HG03571 (cell line): ENCODE data around the gene MRPS27.

Experiments used
- ATAC-seq: cut with Tn5 transposase; IDR thresholded peaks from one replicate; pipeline ENCODE4 v1.9.1; 2021; ENCODE audit not compliant: unreplicated experiment

The MRPS27 gene

DNA sequence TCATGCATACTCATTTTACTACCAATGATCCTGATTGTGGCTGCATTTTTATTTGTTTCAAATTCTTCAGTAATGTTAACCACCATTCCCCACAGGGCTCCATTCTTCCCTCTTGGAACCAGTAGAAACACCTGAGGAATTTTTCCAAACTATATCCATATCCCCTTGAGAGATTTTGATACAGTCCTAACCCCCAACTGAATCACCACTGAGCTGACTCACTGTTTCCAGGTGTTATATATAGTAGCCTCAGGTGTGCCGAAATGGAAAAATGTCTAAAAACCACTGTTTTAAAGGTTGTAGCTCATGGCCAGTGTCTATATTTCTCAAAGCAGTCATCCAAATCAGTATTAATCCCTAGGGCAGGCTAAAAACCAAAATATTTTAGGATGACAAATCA is 85.2 kb downstream of the MRPS27 start:
- ATAC-seq = no peak

DNA sequence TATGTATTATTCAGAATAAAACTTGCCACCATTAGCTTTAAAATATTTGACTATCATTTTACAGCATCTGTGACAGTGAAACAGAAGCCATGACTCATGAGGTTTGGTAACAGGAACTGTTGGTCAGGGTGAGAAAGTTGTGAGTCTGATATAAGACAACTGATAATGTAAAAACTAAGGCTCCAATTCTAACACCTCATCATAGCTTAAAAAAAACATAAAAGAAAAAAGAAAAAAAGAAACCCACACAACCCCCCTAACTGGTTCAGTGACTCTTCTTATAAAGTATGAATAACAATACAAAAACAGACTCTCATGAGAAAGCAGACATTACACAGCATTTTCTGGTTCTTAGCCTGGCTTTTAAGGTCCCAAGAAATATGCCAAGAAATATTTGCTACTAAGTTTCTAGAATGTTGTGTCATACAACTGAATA is 85.8 kb downstream of the MRPS27 start:
- ATAC-seq = peak; percentile 85

DNA sequence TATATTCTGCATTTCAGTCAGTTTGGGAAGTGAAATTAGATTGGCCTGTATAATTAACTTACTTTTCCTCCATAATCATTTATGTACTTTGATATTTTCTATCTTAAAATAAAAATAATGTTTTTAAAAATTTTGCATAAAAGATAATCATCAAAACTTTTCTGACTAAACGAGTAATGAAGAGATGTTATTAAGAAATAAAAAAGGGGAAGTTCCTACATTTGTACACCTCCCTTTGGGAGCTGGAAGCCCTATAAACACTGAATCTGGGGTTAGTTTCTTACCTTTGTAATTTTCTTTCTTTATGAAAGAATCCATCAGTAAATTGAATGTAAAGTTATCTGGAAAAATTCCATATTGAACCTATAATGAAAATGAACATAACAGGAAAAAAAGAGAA is 86.2 kb downstream of the MRPS27 start:
- ATAC-seq = no peak

DNA sequence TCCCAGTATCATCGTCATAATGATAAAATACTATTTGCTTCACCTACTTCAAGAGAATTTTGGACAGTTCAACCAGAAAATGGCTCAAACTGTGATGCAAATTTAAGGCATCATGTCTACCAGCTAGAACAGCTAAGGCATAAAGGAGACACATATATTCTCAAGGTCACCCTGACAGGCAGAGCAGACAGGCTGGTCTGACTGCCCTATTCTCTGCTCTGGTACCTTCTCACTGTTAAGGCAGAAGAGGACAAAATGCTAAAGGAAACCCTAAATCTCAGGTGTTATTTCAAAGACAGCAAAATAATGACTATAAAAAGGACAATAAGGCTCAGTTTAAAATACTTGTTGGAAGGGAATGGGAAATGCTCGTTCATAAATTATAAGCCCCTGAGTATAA is 87.2 kb downstream of the MRPS27 start:
- no peak for ATAC-seq

DNA sequence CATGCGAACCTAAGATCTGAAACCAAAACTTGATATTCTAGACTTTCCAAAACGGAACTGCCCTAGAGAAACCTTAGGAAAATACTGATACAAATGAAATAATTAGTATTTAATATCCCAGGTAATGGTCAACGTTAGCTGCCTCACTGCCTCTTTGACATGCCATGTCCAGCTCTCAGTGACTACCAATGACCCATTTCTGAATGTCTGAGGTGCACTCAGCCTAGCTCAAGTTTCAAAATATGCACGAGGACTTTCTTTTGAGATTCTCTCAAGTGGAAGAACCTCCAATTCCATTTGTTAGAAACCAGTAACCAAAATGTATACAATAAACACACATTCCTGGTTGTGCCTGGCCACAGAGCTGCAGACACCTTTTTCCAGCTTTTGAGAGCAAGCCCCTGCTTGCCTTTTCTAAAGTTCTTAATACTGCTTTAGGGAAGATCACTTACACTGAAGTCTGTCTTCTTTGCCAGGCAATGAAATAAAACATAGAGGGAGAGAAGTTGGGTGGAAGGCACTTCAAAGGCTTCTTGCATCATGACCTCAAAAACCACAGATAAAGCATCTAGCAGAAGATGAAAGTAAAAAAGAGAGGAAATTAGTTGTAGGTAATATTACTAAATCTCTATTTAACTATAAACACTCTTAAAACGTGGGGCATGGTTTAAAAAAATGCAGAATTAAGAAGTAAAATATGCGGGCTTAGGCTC is 87.9 kb downstream of the MRPS27 start:
- no peak for ATAC-seq

DNA sequence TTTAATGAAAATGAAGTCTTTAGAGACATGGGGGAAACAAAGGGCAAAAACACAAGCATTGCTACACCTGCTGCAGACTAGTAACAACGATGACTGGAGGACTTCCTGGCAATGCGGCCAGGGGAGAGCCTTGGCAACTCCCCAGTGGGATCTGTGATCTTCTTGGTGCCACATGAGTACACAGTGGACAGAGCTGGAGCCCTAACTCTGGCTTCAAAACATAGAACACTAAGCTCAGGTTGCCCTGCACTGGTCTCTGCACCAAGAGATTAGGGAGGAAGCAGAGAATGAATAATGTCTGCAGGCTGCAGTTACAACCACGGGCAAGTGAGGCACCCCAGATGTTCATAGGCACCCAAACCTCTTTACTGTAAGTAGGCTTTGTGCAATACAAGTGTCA is 91.1 kb downstream of the MRPS27 start:
- no peak for ATAC-seq

DNA sequence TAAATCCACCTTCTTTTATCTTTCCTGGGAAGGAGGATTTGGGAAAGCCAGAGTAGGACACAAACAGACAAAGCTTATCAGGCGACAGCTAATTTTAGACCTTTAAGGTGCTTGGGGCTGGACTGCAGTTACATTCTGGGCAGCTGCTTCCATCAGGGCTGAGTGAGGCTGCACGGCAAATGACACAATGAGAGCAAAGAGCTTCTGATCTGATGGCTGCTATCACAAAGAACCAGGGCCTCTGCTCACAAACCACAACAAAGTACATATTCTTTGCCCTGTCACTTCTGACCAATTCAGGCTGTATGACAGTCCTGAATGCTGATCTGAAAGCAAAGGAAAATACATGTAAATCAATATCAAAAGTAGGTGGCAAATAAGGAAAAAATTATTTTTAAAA is 93.1 kb downstream of the MRPS27 start:
- no peak for ATAC-seq

DNA sequence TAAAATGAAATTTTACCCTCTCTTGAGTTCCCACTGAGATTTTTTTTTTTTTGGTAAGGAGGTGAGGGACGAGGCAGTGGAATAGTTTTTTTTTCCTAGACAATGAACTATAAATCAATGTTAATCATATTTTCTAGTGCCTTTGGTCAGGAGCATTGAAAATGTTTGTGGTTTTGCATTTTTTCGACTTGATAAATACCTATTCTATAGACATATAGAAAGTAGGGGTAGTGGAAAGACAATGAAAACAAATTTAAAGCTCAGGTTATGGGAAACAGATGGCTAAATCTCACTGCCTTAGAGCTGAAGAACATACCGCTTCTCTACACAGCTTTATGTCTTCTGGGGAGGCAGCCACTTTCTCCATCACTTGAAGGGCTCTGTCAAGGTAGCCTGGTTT is 94.3 kb downstream of the MRPS27 start:
- ATAC-seq = no peak

DNA sequence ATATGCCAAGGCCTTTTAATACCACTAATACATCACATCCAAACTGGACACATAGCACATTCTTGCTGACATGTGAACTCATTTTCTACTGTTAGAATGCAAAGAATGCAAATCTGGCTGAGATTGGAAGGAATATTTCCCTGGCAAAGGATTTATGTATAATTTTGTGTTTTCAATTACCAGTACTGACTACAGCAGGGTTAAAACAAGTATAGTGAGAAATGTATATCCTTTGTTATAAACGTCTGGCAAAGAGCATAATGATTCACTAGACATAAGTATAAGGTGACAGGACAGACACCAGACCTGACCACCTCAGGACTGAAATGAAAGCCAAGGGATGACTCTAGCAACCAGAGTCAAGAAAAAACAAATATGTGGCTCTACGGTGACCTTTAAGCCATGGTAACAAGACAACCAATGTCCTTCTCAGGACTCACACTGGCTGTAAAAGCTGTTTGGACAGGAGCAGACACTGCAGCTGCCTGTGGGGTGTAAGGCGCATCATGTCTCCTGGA is 95.0 kb downstream of the MRPS27 start:
- ATAC-seq = no peak

DNA sequence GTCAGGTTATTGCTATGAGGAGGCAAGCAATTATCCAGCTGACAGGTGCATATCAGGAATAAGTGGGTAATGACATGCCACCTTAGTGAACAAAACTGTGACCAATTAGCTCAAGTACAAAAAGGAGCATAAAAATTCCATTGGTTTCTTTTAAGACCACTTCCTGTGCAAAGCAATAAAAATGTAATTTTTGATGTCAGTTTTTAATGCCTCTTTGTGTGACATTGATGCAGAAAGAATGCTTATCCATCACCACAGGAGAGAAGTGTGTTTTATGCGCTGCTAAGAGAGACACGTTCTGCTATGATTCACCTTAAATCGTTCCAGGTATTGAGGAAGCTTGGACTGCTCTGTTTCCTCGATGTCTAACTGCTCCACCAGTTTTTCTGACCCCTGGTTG is 96.7 kb downstream of the MRPS27 start:
- ATAC-seq = no peak

DNA sequence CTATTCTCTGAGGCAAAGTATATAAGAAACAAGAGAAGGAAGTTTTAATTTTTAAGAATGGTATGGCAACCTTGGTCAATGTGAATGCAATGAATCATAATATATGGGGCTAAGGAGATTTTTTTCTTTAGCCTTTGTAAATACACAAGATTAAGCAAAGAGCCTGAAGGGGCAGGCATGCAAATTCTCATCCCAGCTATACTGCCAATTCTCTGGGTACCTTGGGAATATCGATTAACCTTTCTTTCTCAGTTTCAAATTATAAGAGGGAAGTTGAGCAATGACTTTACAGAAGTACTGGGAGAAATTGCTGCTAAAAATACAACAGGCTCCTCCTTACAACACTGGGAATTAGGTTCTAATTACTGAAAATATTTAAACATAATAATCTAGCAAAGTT is 97.5 kb downstream of the MRPS27 start:
- no peak for ATAC-seq

DNA sequence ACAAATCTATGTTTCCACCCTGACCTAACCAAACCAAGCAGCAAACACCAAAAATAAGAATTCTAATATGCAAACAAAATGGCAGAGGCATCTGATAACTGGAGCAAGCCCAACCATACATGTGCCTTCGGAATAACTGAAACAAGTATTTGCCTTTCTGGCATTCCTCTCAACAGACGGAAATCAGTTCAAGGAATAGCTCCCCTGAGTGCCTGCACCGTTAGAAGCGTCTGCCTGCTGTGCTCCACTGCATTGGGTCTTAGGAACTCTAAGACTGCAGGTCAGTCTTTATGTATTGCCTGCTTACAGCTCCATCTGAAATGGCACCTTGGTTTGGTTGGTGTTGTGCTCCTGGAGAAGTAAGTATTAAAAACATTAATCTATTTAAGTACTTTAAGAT is 98.5 kb downstream of the MRPS27 start:
- no peak for ATAC-seq

DNA sequence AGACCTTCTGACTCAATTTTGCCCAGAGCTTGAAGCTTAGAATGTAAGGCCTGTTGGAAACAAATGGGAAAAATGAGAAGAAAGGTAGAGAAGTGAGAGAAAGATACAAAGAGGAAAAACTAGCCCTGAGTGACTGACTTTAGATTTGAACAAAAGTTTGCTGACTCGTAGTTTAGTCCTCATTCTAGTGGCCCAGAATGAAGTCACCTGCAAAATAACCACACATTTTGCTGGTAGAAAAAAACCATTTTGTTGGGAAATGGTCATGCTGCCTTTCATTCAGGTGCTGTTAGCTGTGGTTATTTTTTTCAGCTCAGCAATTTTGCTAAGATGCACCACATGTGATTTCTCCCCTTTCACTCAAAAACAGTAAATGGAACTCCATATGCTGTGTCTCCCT is 98.9 kb downstream of the MRPS27 start:
- ATAC-seq = no peak

DNA sequence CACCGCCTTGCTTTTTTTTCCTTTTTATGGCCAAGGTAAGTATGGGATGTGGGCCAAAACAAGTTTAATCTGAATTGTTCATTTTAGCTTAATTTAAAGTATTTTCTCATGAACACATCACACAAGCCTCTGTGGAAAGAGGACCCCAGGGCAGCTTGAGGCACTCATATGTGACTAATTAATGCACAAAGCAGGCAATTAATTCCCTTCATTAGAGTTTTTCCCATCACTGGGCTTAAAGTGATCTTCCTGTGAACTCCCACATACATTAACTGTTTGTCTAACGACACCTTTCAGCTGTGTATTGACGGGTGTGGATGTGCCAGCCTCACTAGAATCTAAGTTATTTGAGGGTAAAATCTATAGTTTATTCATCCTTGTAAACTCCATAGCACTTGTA is 103.3 kb downstream of the MRPS27 start:
- ATAC-seq = no peak

DNA sequence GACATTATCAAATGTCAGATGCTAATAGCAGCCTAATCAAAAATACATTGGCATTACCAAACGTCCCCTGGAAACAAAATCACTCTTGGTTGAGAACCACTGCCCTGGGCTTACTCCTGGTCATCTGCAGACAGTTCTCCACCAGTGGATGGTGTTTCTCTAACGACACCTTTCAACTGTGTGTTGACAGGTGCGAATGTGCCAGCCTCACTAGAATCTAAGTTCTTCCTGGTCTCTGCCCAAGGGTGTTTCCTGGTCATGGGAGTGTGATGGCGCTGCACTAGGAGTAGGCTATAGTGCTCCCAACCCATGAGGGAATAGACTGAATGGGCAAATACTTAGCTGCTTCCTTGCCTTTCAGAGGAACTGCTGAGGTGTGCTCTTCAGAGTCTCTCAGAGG is 105.9 kb downstream of the MRPS27 start:
- no peak for ATAC-seq

DNA sequence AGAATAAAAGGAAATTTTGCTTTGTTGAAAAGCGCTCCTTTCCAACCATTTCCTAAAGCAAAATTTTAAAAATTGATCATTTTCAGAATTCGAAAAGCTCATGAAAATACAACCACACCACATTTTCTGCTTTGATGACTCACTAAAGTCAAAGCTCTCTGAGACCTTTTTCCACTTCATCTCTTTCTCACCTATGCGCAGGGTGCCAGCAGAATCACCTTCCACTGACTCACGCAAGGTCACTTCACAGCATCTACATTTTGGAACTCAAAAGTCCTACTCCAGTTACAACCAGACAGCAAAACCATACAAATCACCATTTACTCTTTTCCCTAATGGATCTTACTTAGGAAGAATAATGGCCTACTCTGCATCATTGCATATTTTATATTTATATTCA is 106.6 kb downstream of the MRPS27 start:
- ATAC-seq = no peak

DNA sequence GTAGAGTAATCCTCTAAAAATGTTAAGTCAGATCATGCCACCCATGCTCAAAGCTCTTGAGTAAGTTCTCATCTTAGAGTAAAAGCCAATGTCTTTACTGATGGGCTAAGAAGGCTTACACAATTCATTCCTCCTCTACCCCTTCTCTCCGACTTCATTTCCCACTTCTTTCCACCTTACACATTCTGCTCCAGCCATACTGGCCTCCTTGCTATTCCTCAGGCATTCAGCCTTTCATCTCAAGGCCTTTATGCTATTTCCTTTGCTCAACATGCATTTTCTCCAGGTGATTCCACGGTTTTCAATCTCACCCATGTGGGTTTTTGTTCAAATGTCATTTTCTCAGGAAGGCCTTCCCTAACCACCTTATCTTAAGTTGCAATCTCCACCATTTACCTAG is 107.9 kb downstream of the MRPS27 start:
- ATAC-seq = no peak

DNA sequence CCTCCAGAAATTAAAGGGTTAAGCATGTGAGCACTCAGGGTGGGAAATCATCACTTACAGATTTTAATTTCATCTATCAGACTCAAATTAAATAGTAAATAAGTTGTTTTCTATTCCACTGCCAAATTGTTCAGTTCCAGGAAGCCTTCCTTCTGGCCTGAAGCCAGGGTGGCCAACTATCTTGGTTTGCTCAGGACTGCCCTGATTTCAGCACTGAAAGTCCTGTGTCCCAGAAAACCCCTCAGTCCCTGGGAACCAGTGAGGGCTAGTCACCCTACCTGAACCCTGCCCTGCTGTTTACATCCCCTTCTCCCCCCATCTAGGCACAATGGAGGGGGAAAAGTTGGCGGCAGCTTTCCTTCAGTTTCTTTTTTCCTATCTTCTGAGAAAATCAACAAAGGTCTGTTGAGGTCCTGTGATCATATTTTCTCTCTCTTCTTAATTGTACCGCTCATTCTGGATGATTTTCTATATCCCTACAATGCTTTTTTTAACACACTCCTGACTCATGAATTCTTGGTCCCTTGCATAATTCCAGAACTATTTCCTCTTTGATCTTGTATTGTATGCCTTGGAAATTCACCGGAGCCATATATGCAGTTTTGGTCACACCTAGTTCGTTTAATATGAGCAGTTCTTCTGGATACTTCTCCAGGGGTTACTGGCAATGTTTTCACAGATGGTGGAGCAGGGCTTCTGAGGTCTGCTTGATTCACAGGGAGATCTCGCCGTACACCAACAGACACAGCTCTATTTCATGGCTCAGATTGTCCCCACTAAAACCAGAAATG is 109.0 kb downstream of the MRPS27 start:
- ATAC-seq = no peak

DNA sequence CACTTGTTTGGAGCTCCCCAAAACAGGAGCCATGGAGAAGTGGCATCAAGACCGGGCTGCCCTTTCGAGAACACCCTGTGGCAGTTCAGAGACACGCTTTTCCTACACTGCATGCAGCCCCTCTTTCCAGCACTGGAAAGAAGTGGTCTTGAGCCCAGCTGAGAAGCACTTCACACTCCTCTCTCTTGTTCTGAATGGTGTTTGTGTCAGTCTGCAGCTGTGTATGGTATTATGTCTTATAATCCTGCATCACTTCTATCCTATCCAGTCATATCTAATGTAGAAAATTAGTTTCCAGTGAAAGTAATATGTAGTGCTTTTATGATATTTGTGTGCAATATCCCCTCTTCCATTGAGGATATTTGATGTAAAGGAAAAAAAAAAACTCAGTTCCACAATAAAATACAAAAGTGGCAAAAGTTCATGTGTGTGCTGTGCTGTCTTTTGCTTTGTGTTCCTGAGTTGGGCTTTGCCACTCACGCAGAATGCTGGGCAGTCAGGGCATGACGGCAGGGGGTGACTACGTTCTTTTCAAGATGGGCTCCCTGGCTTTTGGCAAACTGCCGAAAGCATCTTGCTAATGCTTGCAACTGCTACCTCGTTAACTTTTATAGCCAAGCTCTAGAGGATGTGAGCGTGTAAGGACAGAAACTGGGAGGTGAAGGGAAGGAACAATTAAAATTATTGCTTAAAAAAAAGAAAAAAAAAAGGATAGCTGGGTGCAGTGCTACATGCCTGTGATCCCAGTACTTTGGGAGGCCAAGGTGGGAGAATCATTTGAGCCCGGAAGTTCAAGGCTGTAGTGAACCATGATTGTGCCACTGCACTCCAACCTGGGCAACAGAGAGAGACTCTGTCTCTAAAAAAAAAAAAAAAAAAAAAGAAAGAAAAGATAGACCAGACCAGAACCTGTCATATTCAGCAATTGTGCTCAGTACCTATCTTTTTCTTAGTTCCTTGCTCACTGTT is 110.6 kb downstream of the MRPS27 start:
- no peak for ATAC-seq

DNA sequence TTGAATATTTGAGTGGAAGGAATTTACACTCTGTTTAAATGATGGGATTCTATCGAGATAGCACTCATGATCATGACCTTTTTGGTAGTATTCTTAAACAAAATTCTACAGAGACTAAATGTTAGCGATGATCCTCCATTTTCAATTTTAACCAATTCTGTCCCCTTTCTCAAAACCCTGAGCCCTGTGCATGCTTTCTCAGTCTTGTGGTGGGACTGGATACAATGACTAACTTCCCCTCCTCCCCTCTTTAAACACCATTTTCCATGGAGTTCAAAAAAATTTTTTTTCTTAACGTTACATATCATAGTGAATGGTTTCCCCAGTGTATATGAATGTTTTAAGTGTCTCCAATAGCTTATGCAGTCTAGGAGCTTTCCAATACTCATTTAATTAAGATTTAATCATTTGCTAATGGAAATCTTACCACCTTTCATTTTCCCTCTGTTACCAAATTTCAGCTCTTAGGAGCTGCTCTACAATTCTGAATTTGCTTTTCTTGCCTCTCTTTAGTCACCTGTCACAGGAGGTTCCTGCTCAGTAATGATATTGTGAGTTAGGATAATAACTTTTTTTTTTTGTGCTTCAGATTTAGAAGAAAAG is 111.6 kb downstream of the MRPS27 start:
- ATAC-seq = no peak

DNA sequence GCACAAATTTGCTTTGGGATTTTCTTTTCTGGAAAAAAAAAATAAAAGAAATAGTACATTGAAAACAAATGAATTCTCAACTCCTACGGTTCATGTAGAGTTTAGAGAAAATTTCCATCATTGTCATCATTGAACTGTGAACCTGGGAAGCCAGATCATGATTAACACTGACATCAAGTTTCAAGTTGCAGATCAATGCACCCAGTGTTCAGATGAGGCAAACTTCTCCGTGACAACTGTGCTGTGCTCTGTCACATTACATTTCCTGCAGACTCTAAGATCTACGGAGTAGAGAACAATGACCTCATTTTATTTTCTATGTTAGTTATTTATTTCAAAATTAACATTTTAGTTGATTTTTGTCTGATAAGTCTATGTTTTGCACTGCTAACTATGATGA is 113.0 kb downstream of the MRPS27 start:
- no peak for ATAC-seq
